HEK293 (cell line): ENCODE data around the gene DUT.
A peak's percentile ranks its signal among the peaks of the same experiment; 100 is the strongest.

Source experiments
- HOXC10 ChIP-seq: sonication (generic); formaldehyde crosslinking; IDR thresholded peaks from 2 replicates; pipeline ENCODE4 v1.8.1; 2023; ENCODE audit warnings: mild to moderate bottlenecking, missing genetic modification reagents
- KLF8 ChIP-seq: fragments of 450-650 bp; formaldehyde crosslinking; IDR thresholded peaks from 2 replicates; pipeline ENCODE4 v1.5.1; 2016; ENCODE audit warnings: missing biosample characterization, missing genetic modification characterization
- KLF9 ChIP-seq: fragments of 450-650 bp; formaldehyde crosslinking; IDR thresholded peaks from 2 replicates; pipeline ENCODE4 v1.5.1; 2016; ENCODE audit warnings: missing biosample characterization, missing genetic modification characterization, low read depth
- PATZ1 ChIP-seq: fragments of 450-650 bp; formaldehyde crosslinking; IDR thresholded peaks from 2 replicates; pipeline ENCODE4 v1.5.1; 2016; ENCODE audit warnings: missing biosample characterization, missing genetic modification characterization
- PRDM6 ChIP-seq: fragments of 450-650 bp; formaldehyde crosslinking; IDR thresholded peaks from 2 replicates; pipeline ENCODE4 v1.5.1; 2017; ENCODE audit warnings: missing biosample characterization, missing genetic modification characterization
- SETDB1 ChIP-seq: IDR thresholded peaks from one replicate; pipeline ENCODE4 v1.6.1; 2017; ENCODE audit warnings: mild to moderate bottlenecking, low read length, moderate library complexity, mixed read lengths; ENCODE audit not compliant: insufficient read length
- SP2 ChIP-seq: fragments of 450-650 bp; formaldehyde crosslinking; IDR thresholded peaks from 2 replicates; pipeline ENCODE4 v1.5.1; 2016; ENCODE audit warnings: missing biosample characterization, missing genetic modification characterization
- WT1 ChIP-seq: fragments of 450-650 bp; formaldehyde crosslinking; IDR thresholded peaks from 2 replicates; pipeline ENCODE4 v1.5.1; 2016; ENCODE audit warnings: missing biosample characterization, missing genetic modification characterization
- YY1 ChIP-seq: fragments of 450-650 bp; formaldehyde crosslinking; IDR thresholded peaks from 2 replicates; pipeline ENCODE4 v1.5.1; 2018; ENCODE audit warnings: missing biosample characterization, missing genetic modification characterization
- ZBTB1 ChIP-seq: fragments of 450-650 bp; formaldehyde crosslinking; IDR thresholded peaks from 2 replicates; pipeline ENCODE4 v1.5.1; 2016; ENCODE audit warnings: missing biosample characterization, missing genetic modification characterization
- ZBTB26 ChIP-seq: fragments of 450-650 bp; formaldehyde crosslinking; optimal IDR thresholded peaks from 2 replicates; pipeline ENCODE3; 2016; ENCODE audit warnings: missing biosample characterization, mild to moderate bottlenecking, missing genetic modification characterization
- ZEB2 ChIP-seq: fragments of 450-650 bp; formaldehyde crosslinking; IDR thresholded peaks from 2 replicates; pipeline ENCODE4 v1.5.1; 2016; ENCODE audit warnings: missing biosample characterization, missing genetic modification characterization
- ZFP37 ChIP-seq: fragments of 450-650 bp; formaldehyde crosslinking; IDR thresholded peaks from 2 replicates; pipeline ENCODE4 v1.5.1; 2016; ENCODE audit warnings: missing biosample characterization, missing genetic modification characterization
- ZNF121 ChIP-seq: fragments of 450-650 bp; formaldehyde crosslinking; IDR thresholded peaks from 2 replicates; pipeline ENCODE4 v1.5.1; 2016; ENCODE audit warnings: missing biosample characterization, missing genetic modification characterization
- ZNF133 ChIP-seq: fragments of 450-650 bp; formaldehyde crosslinking; IDR thresholded peaks from 2 replicates; pipeline ENCODE4 v1.5.1; 2016; ENCODE audit warnings: missing biosample characterization, missing genetic modification characterization
- ZNF221 ChIP-seq: fragments of 450-650 bp; formaldehyde crosslinking; IDR thresholded peaks from 2 replicates; pipeline ENCODE4 v1.5.1; 2017; ENCODE audit warnings: missing biosample characterization, missing genetic modification characterization, borderline replicate concordance
- ZNF24 ChIP-seq: fragments of 450-650 bp; formaldehyde crosslinking; IDR thresholded peaks from 2 replicates; pipeline ENCODE4 v1.5.1; 2016; ENCODE audit warnings: missing biosample characterization, missing genetic modification characterization
- ZNF501 ChIP-seq: fragments of 450-650 bp; formaldehyde crosslinking; IDR thresholded peaks from 2 replicates; pipeline ENCODE4 v1.5.1; 2016; ENCODE audit warnings: missing biosample characterization, missing genetic modification characterization
- ZNF580 ChIP-seq: fragments of 450-650 bp; formaldehyde crosslinking; IDR thresholded peaks from 2 replicates; pipeline ENCODE4 v1.5.1; 2016; ENCODE audit warnings: missing biosample characterization, missing genetic modification characterization
- ZNF585B ChIP-seq: fragments of 450-650 bp; formaldehyde crosslinking; IDR thresholded peaks from 2 replicates; pipeline ENCODE4 v1.5.1; 2016; ENCODE audit warnings: missing biosample characterization, missing genetic modification characterization
- ZNF623 ChIP-seq: fragments of 450-650 bp; formaldehyde crosslinking; IDR thresholded peaks from 2 replicates; pipeline ENCODE4 v1.5.1; 2016; ENCODE audit warnings: missing biosample characterization, missing genetic modification characterization
- ZNF677 ChIP-seq: fragments of 450-650 bp; IDR thresholded peaks from 2 replicates; pipeline ENCODE4 v1.5.0; 2018; ENCODE audit warnings: missing biosample characterization, mild to moderate bottlenecking, missing genetic modification characterization, moderate library complexity
- ZNF747 ChIP-seq: fragments of 450-650 bp; formaldehyde crosslinking; IDR thresholded peaks from 2 replicates; pipeline ENCODE4 v1.5.1; 2016; ENCODE audit warnings: missing biosample characterization, missing genetic modification characterization
- ZNF76 ChIP-seq: fragments of 450-650 bp; formaldehyde crosslinking; IDR thresholded peaks from 2 replicates; pipeline ENCODE4; 2016; ENCODE audit warnings: low read depth, missing biosample characterization, missing genetic modification characterization, borderline replicate concordance
- ZNF785 ChIP-seq: fragments of 450-650 bp; formaldehyde crosslinking; IDR thresholded peaks from 2 replicates; pipeline ENCODE4 v1.5.1; 2016; ENCODE audit warnings: missing biosample characterization, missing genetic modification characterization
- ZNF792 ChIP-seq: fragments of 450-650 bp; formaldehyde crosslinking; IDR thresholded peaks from 2 replicates; pipeline ENCODE4 v1.5.1; 2016; ENCODE audit warnings: missing biosample characterization, missing genetic modification characterization
- ZNF830 ChIP-seq: fragments of 450-650 bp; IDR thresholded peaks from 2 replicates; pipeline ENCODE4 v1.5.0; 2018; ENCODE audit warnings: missing biosample characterization, missing genetic modification characterization, low read depth, mild to moderate bottlenecking, moderate library complexity
- ZSCAN30 ChIP-seq: fragments of 450-650 bp; IDR thresholded peaks from 2 replicates; pipeline ENCODE4 v1.5.1; 2018; ENCODE audit warnings: missing biosample characterization, mild to moderate bottlenecking, missing genetic modification characterization, moderate library complexity
- ZXDB ChIP-seq: fragments of 450-650 bp; formaldehyde crosslinking; IDR thresholded peaks from 2 replicates; pipeline ENCODE4 v1.5.1; 2016; ENCODE audit warnings: missing biosample characterization, missing genetic modification characterization
- TF ChIP-seq, protein P1 (sequence below): fragments of 450-650 bp; formaldehyde crosslinking; IDR thresholded peaks from 2 replicates; pipeline ENCODE4 v1.5.1; 2016; ENCODE audit warnings: missing biosample characterization, missing genetic modification characterization
- TF ChIP-seq, protein P2 (sequence below): fragments of 450-650 bp; formaldehyde crosslinking; IDR thresholded peaks from 2 replicates; pipeline ENCODE4 v1.5.1; 2016; ENCODE audit warnings: missing biosample characterization, missing genetic modification characterization

DUT gene

GRCh38 chr15:48331796-48332641, 790 bp downstream of the DUT start (continued):
- TF ChIP-seq ZBTB26 (tag by site-specific recombination), result peak; percentile 80
- TF ChIP-seq ZSCAN30 (tag by site-specific recombination), result no peak
- TF ChIP-seq ZNF585B (tag by site-specific recombination), result no peak
- no peak for TF ChIP-seq ZNF121 (tag by site-specific recombination)
- TF ChIP-seq, protein P1, sequence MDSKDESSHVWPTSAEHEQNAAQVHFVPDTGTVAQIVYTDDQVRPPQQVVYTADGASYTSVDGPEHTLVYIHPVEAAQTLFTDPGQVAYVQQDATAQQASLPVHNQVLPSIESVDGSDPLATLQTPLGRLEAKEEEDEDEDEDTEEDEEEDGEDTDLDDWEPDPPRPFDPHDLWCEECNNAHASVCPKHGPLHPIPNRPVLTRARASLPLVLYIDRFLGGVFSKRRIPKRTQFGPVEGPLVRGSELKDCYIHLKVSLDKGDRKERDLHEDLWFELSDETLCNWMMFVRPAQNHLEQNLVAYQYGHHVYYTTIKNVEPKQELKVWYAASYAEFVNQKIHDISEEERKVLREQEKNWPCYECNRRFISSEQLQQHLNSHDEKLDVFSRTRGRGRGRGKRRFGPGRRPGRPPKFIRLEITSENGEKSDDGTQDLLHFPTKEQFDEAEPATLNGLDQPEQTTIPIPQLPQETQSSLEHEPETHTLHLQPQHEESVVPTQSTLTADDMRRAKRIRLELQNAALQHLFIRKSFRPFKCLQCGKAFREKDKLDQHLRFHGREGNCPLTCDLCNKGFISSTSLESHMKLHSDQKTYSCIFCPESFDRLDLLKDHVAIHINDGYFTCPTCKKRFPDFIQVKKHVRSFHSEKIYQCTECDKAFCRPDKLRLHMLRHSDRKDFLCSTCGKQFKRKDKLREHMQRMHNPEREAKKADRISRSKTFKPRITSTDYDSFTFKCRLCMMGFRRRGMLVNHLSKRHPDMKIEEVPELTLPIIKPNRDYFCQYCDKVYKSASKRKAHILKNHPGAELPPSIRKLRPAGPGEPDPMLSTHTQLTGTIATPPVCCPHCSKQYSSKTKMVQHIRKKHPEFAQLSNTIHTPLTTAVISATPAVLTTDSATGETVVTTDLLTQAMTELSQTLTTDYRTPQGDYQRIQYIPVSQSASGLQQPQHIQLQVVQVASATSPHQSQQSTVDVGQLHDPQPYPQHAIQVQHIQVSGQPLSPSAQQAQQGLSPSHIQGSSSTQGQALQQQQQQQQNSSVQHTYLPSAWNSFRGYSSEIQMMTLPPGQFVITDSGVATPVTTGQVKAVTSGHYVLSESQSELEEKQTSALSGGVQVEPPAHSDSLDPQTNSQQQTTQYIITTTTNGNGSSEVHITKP (tag by site-specific recombination), result peak; percentile 99
- TF ChIP-seq KLF9 (tag by site-specific recombination), result peak; percentile 77
- TF ChIP-seq HOXC10 (CRISPR knock-in tag), result no peak
- TF ChIP-seq ZNF221 (tag by site-specific recombination), result no peak
- no peak for TF ChIP-seq ZNF24
- no peak for TF ChIP-seq ZNF747
- peak; percentile 24; the same call in 1 of the 2 replicates for TF ChIP-seq ZXDB (tag by site-specific recombination)
- TF ChIP-seq, protein P2, sequence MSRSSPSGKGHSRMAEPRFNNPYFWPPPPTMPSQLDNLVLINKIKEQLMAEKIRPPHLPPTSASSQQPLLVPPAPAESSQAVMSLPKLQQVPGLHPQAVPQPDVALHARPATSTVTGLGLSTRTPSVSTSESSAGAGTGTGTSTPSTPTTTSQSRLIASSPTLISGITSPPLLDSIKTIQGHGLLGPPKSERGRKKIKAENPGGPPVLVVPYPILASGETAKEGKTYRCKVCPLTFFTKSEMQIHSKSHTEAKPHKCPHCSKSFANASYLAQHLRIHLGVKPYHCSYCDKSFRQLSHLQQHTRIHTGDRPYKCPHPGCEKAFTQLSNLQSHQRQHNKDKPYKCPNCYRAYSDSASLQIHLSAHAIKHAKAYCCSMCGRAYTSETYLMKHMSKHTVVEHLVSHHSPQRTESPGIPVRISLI (tag by site-specific recombination), result no peak
- TF ChIP-seq ZNF792 (tag by site-specific recombination), result no peak
- TF ChIP-seq ZBTB1 (tag by site-specific recombination), result no peak
- no peak for TF ChIP-seq SETDB1
- no peak for TF ChIP-seq ZNF785
- no peak for TF ChIP-seq PRDM6
- TF ChIP-seq ZNF76 (tag by site-specific recombination), result peak; percentile 36; the same call in 1 of the 2 replicates
- no peak for TF ChIP-seq WT1
- peak; percentile 56 for TF ChIP-seq PATZ1
- no peak for TF ChIP-seq ZNF580
- TF ChIP-seq ZFP37, result 0 out of 2 replicates have a peak, but pooled peaks have one; percentile 34
- TF ChIP-seq SP2 (tag by site-specific recombination), result peak; percentile 45
- peak; percentile 57; the same call in 1 of the 2 replicates for TF ChIP-seq ZEB2 (tag by site-specific recombination)
- no peak for TF ChIP-seq ZNF830 (tag by site-specific recombination)
- no peak for TF ChIP-seq ZNF677 (tag by site-specific recombination)
- TF ChIP-seq ZNF623 (tag by site-specific recombination), result no peak
- peak; percentile 95 for TF ChIP-seq KLF8
- no peak for TF ChIP-seq YY1 (tag by site-specific recombination)
- TF ChIP-seq ZNF501 (tag by site-specific recombination), result 0 out of 2 replicates have a peak, but pooled peaks have one; percentile 25
- no peak for TF ChIP-seq ZNF133 (tag by site-specific recombination)
